ENCODE measurements around the gene NSD2.

Gene NSD2

GRCh38 chr4:1980561-1981041, 109.4 kb downstream of the NSD2 start:
- DNase-seq (ENCODE audit: low spot score), result no peak
- in situ Hi-C loops (cut with MboI; ENCODE audit: low pct_unique_long_range_greater_than_20kb, low sequenced_read_pairs, unreplicated experiment), result no loop called here
- TF ChIP-seq CTCF (IDR thresholded peaks at IDR 0.05; ENCODE audit: extremely low read depth, insufficient read depth, missing control alignments), result no peak

- no peak for DNase-seq (ENCODE audit: low spot score)
- in situ Hi-C loops (cut with MboI; ENCODE audit: low pct_unique_long_range_greater_than_20kb, low sequenced_read_pairs, unreplicated experiment), result no loop called here
- no peak for TF ChIP-seq CTCF (IDR thresholded peaks at IDR 0.05; ENCODE audit: extremely low read depth, insufficient read depth, missing control alignments)
These were observed 110.3 kb downstream of the NSD2 start for GRCh38 chr4:1981251-1982058.

GRCh38 chr4:1982124-1983052, 111.2 kb downstream of the NSD2 start:
- in situ Hi-C loops (cut with MboI; ENCODE audit: low pct_unique_long_range_greater_than_20kb, low sequenced_read_pairs, unreplicated experiment), result no loop called here
- TF ChIP-seq CTCF (IDR thresholded peaks at IDR 0.05; ENCODE audit: extremely low read depth, insufficient read depth, missing control alignments), result no peak
- no peak for DNase-seq (ENCODE audit: low spot score)

- in situ Hi-C loops (cut with MboI; ENCODE audit: low pct_unique_long_range_greater_than_20kb, low sequenced_read_pairs, unreplicated experiment), result no loop called here
- DNase-seq (ENCODE audit: low spot score), result peak; percentile 12
- no peak for TF ChIP-seq CTCF (IDR thresholded peaks at IDR 0.05; ENCODE audit: extremely low read depth, insufficient read depth, missing control alignments)
These were observed 112.1 kb downstream of the NSD2 start for GRCh38 chr4:1983053-1983845.

GRCh38 chr4:1983846-1984405, 112.7 kb downstream of the NSD2 start:
- in situ Hi-C loops (cut with MboI; ENCODE audit: low pct_unique_long_range_greater_than_20kb, low sequenced_read_pairs, unreplicated experiment), result no loop called here
- TF ChIP-seq CTCF (IDR thresholded peaks at IDR 0.05; ENCODE audit: extremely low read depth, insufficient read depth, missing control alignments), result no peak
- DNase-seq (ENCODE audit: low spot score), result peak; percentile 21

Measured in GM13977 (cell line).